Measurements from ENCODE around the gene CFAP77. TPM values are rescaled to one million over a fixed set of nuclear protein-coding genes. Genes with fewer than 3 reads are reported as not detected.

CFAP77 gene
- total and polyA plus RNA-seq, 4 donors = 4.9 to 12.8 (median 6.2) TPM

- H3K9ac ChIP-seq (ENCODE audit: insufficient read depth in 1 of 2, low read length in 2 of 2) = no peak overlapping the region
- WGBS, 2 donors = 86 to 89% methylated on average over 2 of the region's 2 CpGs
- no peaks in the 10 kb centered on the region for H3K9me3 ChIP-seq (ENCODE audit: control insufficient read depth in 4 of 4, insufficient read depth in 3 of 4, low read length in 3 of 4)
- H3K4me1 ChIP-seq (ENCODE audit: control insufficient read depth in 5 of 5, insufficient read depth in 5 of 5, low read length in 5 of 5) = no peaks in the 10 kb centered on the region
- DNase-seq (no peak), ATAC-seq (ENCODE audit: insufficient read depth, low FRiP score) (no peak)
- no peaks in the 10 kb centered on the region for H3K36me3 ChIP-seq (ENCODE audit: control insufficient read depth in 4 of 4, insufficient read depth in 4 of 4, low read length in 4 of 4)
- TF ChIP-seq, protein P1, sequence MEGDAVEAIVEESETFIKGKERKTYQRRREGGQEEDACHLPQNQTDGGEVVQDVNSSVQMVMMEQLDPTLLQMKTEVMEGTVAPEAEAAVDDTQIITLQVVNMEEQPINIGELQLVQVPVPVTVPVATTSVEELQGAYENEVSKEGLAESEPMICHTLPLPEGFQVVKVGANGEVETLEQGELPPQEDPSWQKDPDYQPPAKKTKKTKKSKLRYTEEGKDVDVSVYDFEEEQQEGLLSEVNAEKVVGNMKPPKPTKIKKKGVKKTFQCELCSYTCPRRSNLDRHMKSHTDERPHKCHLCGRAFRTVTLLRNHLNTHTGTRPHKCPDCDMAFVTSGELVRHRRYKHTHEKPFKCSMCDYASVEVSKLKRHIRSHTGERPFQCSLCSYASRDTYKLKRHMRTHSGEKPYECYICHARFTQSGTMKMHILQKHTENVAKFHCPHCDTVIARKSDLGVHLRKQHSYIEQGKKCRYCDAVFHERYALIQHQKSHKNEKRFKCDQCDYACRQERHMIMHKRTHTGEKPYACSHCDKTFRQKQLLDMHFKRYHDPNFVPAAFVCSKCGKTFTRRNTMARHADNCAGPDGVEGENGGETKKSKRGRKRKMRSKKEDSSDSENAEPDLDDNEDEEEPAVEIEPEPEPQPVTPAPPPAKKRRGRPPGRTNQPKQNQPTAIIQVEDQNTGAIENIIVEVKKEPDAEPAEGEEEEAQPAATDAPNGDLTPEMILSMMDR (IDR thresholded peaks at IDR 0.05; ENCODE audit: control extremely low read depth, extremely low read depth) = no peak
- H3K27me3 ChIP-seq (ENCODE audit: control insufficient read depth in 3 of 3, insufficient read depth in 3 of 3, low read length in 2 of 3) = peaks cover 0 to 9% (median 3%) of the 10 kb centered on the region in 3 donors
- H3K27ac ChIP-seq (ENCODE audit: low read depth in 1 of 2, low read length in 1 of 2) = no peak overlapping the region
- no peak overlapping the region for H3K4me3 ChIP-seq
Observed at GRCh38 chr9:132460240-132460639, 50.2 kb downstream of the CFAP77 start.

- Histone ChIP-seq H3K4me3 (no peak overlapping the region), H3K9ac (ENCODE audit: insufficient read depth in 1 of 2, low read length in 2 of 2) (no peak overlapping the region), H3K27ac (ENCODE audit: low read depth in 1 of 2, low read length in 1 of 2) (no peak overlapping the region), H3K9me3 (ENCODE audit: control insufficient read depth in 4 of 4, insufficient read depth in 3 of 4, low read length in 3 of 4) (peaks cover 0 to 4% (median 0%) of the 10 kb centered on the region in 4 donors), H3K36me3 (ENCODE audit: control insufficient read depth in 4 of 4, insufficient read depth in 4 of 4, low read length in 4 of 4) (no peaks in the 10 kb centered on the region), H3K4me1 (ENCODE audit: control insufficient read depth in 5 of 5, insufficient read depth in 5 of 5, low read length in 5 of 5) (no peaks in the 10 kb centered on the region), H3K27me3 (ENCODE audit: control insufficient read depth in 3 of 3, insufficient read depth in 3 of 3, low read length in 2 of 3) (peaks cover 0 to 12% (median 6%) of the 10 kb centered on the region in 3 donors)
- WGBS, 2 donors = 75 to 83% methylated on average over 20 of the region's 20 CpGs
- ATAC-seq (ENCODE audit: insufficient read depth, low FRiP score) (no peak), DNase-seq (no peak)
- TF ChIP-seq, protein P1 (IDR thresholded peaks at IDR 0.05; ENCODE audit: control extremely low read depth, extremely low read depth) = no peak
Observed at GRCh38 chr9:132461281-132461896, 51.4 kb downstream of the CFAP77 start.

DNA sequence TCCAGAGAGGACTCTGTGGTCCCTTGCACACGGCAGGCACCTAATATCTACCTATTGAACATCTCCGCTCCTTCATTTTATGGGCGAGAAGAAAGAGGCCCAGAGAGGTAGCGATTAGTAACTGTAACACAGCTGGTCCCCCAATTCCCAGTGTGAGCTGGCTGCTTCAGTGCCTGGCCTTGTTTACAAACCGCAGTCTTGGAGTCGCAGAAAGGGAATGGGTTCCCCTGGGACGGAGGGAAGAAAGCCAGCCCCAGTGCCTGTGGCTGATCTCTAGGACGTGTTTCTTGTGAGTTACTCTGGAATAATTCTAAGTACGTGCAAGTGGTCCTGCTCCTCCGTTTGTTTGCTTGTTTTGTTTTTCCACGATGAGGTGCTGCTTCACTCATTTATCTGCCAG is 52.0 kb downstream of the CFAP77 start:
- H3K27me3 ChIP-seq (ENCODE audit: control insufficient read depth in 3 of 3, insufficient read depth in 3 of 3, low read length in 2 of 3) = peaks cover 0 to 12% (median 6%) of the 10 kb centered on the region in 3 donors
- ATAC-seq (ENCODE audit: insufficient read depth, low FRiP score) = no peak

More for the DNA sequence above, 52.0 kb downstream of the CFAP77 start:
- no peak for DNase-seq
- no peaks in the 10 kb centered on the region for H3K36me3 ChIP-seq (ENCODE audit: control insufficient read depth in 4 of 4, insufficient read depth in 4 of 4, low read length in 4 of 4)
- no peaks in the 10 kb centered on the region for H3K4me1 ChIP-seq (ENCODE audit: control insufficient read depth in 5 of 5, insufficient read depth in 5 of 5, low read length in 5 of 5)
- no peak overlapping the region for H3K27ac ChIP-seq (ENCODE audit: low read depth in 1 of 2, low read length in 1 of 2)
- 73 to 84% methylated on average over 11 of the region's 11 CpGs for WGBS, 2 donors
- no peak overlapping the region for H3K4me3 ChIP-seq
- H3K9ac ChIP-seq (ENCODE audit: insufficient read depth in 1 of 2, low read length in 2 of 2) = no peak overlapping the region
- TF ChIP-seq, protein P1 (IDR thresholded peaks at IDR 0.05; ENCODE audit: control extremely low read depth, extremely low read depth) = no peak
- peaks cover 0 to 4% (median 0%) of the 10 kb centered on the region in 4 donors for H3K9me3 ChIP-seq (ENCODE audit: control insufficient read depth in 4 of 4, insufficient read depth in 3 of 4, low read length in 3 of 4)

Data from lung (tissue), 12 donors.